Esophagus muscularis mucosa (tissue), 4 donors: ENCODE results near the gene KIAA0825. TPM values are rescaled to one million over a fixed set of nuclear protein-coding genes. Genes with fewer than 3 reads are reported as not detected.

Experiments used
- DNase-seq: peaks from one replicate; pipeline ENCODE4 v3.0.0-alpha.2; 2017; ENCODE audit errors: extremely low spot score
- H3K27ac ChIP-seq, 4 donors: fragments of 200-600 bp; sonication (generic); replicated peaks in 1 of 4; 1 replicate in 3 of 4; 2 replicates in 1 of 4; pipeline ENCODE4 v1.5.1; 2016 to 2019; ENCODE audit warnings: mild to moderate bottlenecking in 1 of 4
- H3K27me3 ChIP-seq, 4 donors: fragments of 200-600 bp; sonication (generic); one replicate each; pipeline versions ENCODE4 v1.5.1 to v1.6.0; 2016 to 2019
- H3K36me3 ChIP-seq, 4 donors: fragments of 200-600 bp; sonication (generic); one replicate each; pipeline ENCODE4 v1.5.1; 2016 to 2019
- H3K4me1 ChIP-seq, 4 donors: fragments of 200-600 bp; sonication (generic); one replicate each; pipeline ENCODE4 v1.5.1; 2016 to 2019
- H3K4me3 ChIP-seq, 4 donors: fragments of 200-600 bp; sonication (generic); 1 replicate in 2 of 4; 2 replicates in 2 of 4; pipeline ENCODE4 v1.5.1; 2016 to 2019; ENCODE audit warnings: mild to moderate bottlenecking in 4 of 4, moderate library complexity in 1 of 4
- H3K9me3 ChIP-seq, 4 donors: fragments of 200-600 bp; sonication (generic); 1 replicate in 3 of 4; 2 replicates in 1 of 4; pipeline ENCODE4 v1.5.1; 2016 to 2019
- EP300 ChIP-seq: sonication (generic); formaldehyde crosslinking; IDR thresholded peaks from one replicate; pipeline ENCODE4 v1.6.1; 2017; ENCODE audit warnings: antibody characterized with exemption
- POLR2A ChIP-seq: fragments of 450-650 bp; IDR thresholded peaks from one replicate; pipeline ENCODE4 v1.6.1; 2017; ENCODE audit warnings: antibody characterized with exemption, moderate library complexity, mild to moderate bottlenecking, low read depth
- POLR2AphosphoS5 ChIP-seq, 2 donors: sonication (generic); formaldehyde crosslinking; IDR thresholded peaks; one replicate each; pipeline ENCODE4 v1.6.1; 2017; ENCODE audit warnings: antibody characterized with exemption in 2 of 2
- WGBS: methylation state at CpG from one replicate; pipeline ENCODE4 v1.1.5; 2018; 5-methylcytosine and 5-hydroxymethylcytosine counted together
- intact Hi-C: fragments of 100-400 bp; cut with DNase I; formaldehyde crosslinking; loops from one replicate; pipeline ENCODE4 v1.15.1; 2023
- total RNA-seq, 4 donors: library from RNA; depleted of rRNA; stranded (reverse); fragments of >200 nt; gene quantifications; one replicate each; pipeline versions ENCODE4 v1.1.0 to v1.2.1, GENCODE V29; 2016
- TF ChIP-seq, protein P1 (sequence below), 3 experiments: fragments of 200-600 bp in 2 of 3; fragments of 450-650 bp in 1 of 3; sonication (generic) in 2 of 3; IDR thresholded peaks; one replicate each; pipeline ENCODE4 v1.5.1; 2017 to 2019; ENCODE audit warnings: antibody characterized with exemption in 3 of 3, mild to moderate bottlenecking in 2 of 3, moderate library complexity in 1 of 3

Gene KIAA0825
- total RNA-seq, 4 donors from 2014 or later = 2.3 to 4.2 (median 2.9) TPM

DNA sequence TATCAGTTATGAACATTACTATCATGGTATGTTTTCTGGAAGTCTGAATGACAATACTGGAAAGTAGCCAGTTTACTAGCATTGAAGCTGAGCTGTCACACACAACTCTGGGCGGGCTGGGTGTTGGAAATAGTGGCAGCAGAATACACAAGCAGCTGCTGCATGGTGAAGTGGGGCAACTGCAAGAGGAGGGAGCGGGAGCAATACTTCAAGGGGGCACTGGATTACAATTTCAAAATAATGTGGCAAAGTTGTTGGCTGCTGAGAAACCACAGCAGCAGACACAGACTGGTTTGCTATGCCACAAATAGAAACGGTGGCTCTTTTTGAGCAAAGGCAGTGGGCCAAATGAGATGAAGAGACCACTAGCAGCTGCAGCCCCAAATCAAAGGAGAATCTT, 350.2 kb downstream of the KIAA0825 start:
- Histone ChIP-seq H3K9me3 (peaks cover 0 to 7% (median 0%) of the 10 kb centered on the region in 4 donors), H3K36me3 (no peaks in the 10 kb centered on the region), H3K27ac (no peak overlapping the region), H3K4me1 (no peaks in the 10 kb centered on the region), H3K27me3 (no peaks in the 10 kb centered on the region), H3K4me3 (no peak overlapping the region)
- 79% methylated on average over 3 of the region's 3 CpGs for WGBS
- no peak for TF ChIP-seq POLR2AphosphoS5 (IDR thresholded peaks at IDR 0.05)
- no peak for TF ChIP-seq POLR2A
- no peak for TF ChIP-seq EP300
- TF ChIP-seq, protein P1, sequence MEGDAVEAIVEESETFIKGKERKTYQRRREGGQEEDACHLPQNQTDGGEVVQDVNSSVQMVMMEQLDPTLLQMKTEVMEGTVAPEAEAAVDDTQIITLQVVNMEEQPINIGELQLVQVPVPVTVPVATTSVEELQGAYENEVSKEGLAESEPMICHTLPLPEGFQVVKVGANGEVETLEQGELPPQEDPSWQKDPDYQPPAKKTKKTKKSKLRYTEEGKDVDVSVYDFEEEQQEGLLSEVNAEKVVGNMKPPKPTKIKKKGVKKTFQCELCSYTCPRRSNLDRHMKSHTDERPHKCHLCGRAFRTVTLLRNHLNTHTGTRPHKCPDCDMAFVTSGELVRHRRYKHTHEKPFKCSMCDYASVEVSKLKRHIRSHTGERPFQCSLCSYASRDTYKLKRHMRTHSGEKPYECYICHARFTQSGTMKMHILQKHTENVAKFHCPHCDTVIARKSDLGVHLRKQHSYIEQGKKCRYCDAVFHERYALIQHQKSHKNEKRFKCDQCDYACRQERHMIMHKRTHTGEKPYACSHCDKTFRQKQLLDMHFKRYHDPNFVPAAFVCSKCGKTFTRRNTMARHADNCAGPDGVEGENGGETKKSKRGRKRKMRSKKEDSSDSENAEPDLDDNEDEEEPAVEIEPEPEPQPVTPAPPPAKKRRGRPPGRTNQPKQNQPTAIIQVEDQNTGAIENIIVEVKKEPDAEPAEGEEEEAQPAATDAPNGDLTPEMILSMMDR (IDR thresholded peaks at IDR 0.05) = no peak
- intact Hi-C loops = no loop called here
- no peak for DNase-seq

DNA sequence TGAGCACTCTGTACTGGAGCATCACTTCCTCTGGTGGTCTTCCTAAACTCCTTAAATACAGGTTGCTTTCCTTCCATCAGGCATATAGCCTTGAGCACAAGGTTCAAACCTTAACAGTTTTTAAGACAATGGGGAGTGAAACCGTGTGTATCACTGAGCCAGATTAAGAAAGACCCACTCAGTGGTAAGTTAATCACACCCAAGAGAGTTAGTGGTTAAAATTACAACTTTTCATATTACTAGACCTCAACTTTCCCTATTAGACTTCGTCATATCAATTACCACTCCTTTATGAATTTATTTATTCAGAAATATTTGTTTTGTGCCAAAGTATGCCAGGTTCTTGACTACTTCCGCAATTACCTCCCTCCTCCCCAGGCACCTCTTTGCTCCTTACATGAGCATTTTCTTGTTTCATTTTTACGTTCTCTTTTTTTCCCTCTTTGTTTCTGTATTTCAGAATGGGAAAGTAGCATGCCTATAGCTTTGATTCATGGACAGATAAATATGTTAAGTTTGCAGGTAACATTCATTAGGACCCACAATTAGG, 351.0 kb downstream of the KIAA0825 start:
- no peak overlapping the region for H3K4me3 ChIP-seq
- H3K27me3 ChIP-seq = no peaks in the 10 kb centered on the region
- DNase-seq = no peak
- H3K4me1 ChIP-seq = no peaks in the 10 kb centered on the region
- no peaks in the 10 kb centered on the region for H3K36me3 ChIP-seq
- TF ChIP-seq POLR2AphosphoS5 (IDR thresholded peaks at IDR 0.05) (no peak), EP300 (no peak), POLR2A (no peak)
- TF ChIP-seq, protein P1 (IDR thresholded peaks at IDR 0.05) = no peak
- intact Hi-C loops = no loop called here
- H3K9me3 ChIP-seq = peaks cover 0 to 7% (median 0%) of the 10 kb centered on the region in 4 donors
- WGBS = 83% methylated on average over 4 of the region's 4 CpGs
- no peak overlapping the region for H3K27ac ChIP-seq

DNA sequence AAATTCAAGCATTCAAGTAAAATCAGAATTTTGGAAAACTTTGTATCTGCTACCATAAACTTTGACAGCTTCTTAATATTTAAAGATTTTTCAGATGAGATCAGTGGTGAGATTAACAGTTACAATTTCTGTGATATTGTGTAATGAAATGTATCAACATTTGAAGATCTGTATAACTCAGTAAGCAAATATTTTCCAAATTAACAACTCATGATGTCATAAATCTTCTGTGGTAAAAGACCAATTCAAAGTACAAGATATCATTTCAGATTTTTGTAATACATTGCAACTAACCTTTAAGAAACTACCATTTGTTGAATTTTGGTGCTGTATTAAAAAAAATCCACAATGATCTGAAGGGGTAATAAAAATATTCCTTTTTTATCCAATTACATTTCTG, 352.2 kb downstream of the KIAA0825 start:
- TF ChIP-seq POLR2A (no peak), POLR2AphosphoS5 (IDR thresholded peaks at IDR 0.05) (no peak), EP300 (no peak)
- TF ChIP-seq, protein P1 (IDR thresholded peaks at IDR 0.05) = no peak
- Histone ChIP-seq H3K9me3 (peaks cover 0 to 7% (median 0%) of the 10 kb centered on the region in 4 donors), H3K27ac (no peak overlapping the region), H3K27me3 (no peaks in the 10 kb centered on the region), H3K4me1 (no peaks in the 10 kb centered on the region), H3K36me3 (no peaks in the 10 kb centered on the region), H3K4me3 (no peak overlapping the region)
- no peak for DNase-seq
- intact Hi-C loops = no loop called here

DNA sequence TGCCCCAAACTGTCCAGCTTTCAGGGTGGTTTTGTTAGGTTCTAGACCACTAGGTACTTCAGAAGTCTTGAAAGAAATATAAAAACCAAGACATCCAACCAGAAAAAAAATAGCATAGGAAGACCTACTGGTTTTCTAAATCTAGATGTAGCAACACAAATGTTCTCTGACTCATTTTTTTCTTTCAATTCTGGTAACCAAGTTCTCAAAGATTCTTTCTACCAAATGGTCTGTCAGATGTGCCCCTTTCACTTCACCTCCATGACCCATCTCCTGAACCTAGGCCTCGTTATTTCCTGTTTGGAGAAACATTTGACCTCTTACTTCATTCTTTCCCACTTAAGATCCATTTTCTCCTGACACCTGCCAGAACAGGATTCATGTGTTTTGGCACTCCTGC, 355.3 kb downstream of the KIAA0825 start:
- H3K4me1 ChIP-seq = no peaks in the 10 kb centered on the region
- H3K27me3 ChIP-seq = no peaks in the 10 kb centered on the region
- no peak overlapping the region for H3K4me3 ChIP-seq
- intact Hi-C loops = no loop called here
- no peaks in the 10 kb centered on the region for H3K36me3 ChIP-seq
- WGBS = 76% methylated on average over 1 of the region's 1 CpG
- H3K27ac ChIP-seq = no peak overlapping the region
- no peak for TF ChIP-seq POLR2A
- TF ChIP-seq, protein P1 (IDR thresholded peaks at IDR 0.05) = no peak
- TF ChIP-seq EP300 = no peak
- no peak for TF ChIP-seq POLR2AphosphoS5 (IDR thresholded peaks at IDR 0.05)
- no peaks in the 10 kb centered on the region for H3K9me3 ChIP-seq
- DNase-seq = no peak

DNA sequence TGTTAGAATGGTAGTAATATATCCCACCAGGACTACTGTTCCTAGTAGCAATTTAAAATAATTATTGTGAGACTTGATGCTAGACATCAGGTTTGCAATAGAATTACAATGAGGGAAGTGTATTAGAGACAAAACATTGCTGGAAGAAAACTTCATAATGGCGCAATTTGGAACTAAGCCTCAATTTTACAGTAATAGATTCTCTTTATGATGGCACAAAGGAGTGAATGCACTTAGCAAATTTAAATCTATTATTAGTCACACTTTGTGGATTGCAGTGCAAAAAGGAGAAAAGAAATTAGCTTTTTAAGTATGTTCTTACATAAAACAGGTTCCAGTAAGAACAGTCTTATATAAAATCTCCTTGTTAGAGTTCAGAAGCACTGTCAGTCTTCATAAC, 358.3 kb downstream of the KIAA0825 start:
- 97% methylated on average over 1 of the region's 1 CpG for WGBS
- H3K27ac ChIP-seq = no peak overlapping the region
- no peaks in the 10 kb centered on the region for H3K36me3 ChIP-seq
- no peak overlapping the region for H3K4me3 ChIP-seq
- TF ChIP-seq, protein P1 (IDR thresholded peaks at IDR 0.05) = no peak
- TF ChIP-seq POLR2AphosphoS5 (IDR thresholded peaks at IDR 0.05) (no peak), EP300 (no peak), POLR2A (no peak)
- H3K4me1 ChIP-seq = no peaks in the 10 kb centered on the region
- intact Hi-C loops = no loop called here
- no peaks in the 10 kb centered on the region for H3K27me3 ChIP-seq
- no peaks in the 10 kb centered on the region for H3K9me3 ChIP-seq
- no peak for DNase-seq
